ENCODE measurements around the gene SEPTIN3.

DNA sequence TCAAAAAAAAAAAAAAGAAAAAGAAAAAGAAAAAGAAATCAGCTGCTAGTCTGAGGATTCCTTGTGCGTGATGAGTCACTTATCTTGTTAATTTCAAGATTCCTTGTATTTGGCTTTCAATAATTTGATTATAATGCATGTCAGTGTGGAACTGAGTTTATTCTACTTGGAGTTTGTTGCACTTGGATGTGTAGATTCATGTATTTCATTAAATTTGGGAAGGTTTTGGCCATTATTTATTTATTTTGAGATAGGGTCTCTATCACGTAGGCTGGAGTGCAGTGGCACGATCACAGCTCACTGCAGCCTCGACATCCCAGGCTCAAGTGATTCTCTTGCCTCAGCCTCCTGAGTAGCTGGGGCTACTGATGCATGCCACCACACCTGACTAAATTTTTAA, 44.1 kb downstream of the SEPTIN3 start:
- TF ChIP-seq EZH2phosphoT487 (IDR thresholded peaks at IDR 0.05; ENCODE audit: borderline replicate concordance, low read length), result no peak
- TF ChIP-seq, protein P1, sequence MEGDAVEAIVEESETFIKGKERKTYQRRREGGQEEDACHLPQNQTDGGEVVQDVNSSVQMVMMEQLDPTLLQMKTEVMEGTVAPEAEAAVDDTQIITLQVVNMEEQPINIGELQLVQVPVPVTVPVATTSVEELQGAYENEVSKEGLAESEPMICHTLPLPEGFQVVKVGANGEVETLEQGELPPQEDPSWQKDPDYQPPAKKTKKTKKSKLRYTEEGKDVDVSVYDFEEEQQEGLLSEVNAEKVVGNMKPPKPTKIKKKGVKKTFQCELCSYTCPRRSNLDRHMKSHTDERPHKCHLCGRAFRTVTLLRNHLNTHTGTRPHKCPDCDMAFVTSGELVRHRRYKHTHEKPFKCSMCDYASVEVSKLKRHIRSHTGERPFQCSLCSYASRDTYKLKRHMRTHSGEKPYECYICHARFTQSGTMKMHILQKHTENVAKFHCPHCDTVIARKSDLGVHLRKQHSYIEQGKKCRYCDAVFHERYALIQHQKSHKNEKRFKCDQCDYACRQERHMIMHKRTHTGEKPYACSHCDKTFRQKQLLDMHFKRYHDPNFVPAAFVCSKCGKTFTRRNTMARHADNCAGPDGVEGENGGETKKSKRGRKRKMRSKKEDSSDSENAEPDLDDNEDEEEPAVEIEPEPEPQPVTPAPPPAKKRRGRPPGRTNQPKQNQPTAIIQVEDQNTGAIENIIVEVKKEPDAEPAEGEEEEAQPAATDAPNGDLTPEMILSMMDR (IDR thresholded peaks at IDR 0.05; ENCODE audit: low read depth, low read length, poor library complexity, severe bottlenecking), result no peak
